Tibial nerve (tissue), 4 donors: ENCODE results near the gene RGS9.

Experiments
- CTCF ChIP-seq, 5 experiments: fragments of 200-600 bp in 3 of 5; fragments of 450-650 bp in 2 of 5; sonication (generic) in 3 of 5; IDR thresholded peaks; one replicate each; pipeline ENCODE4 v1.5.1; 2016 to 2019; ENCODE audit warnings: antibody characterized with exemption in 5 of 5, mild to moderate bottlenecking in 3 of 5, moderate library complexity in 2 of 5
- EP300 ChIP-seq, 2 donors: sonication (generic); formaldehyde crosslinking; IDR thresholded peaks; one replicate each; pipeline ENCODE4 v1.6.1; 2017; ENCODE audit warnings: antibody characterized with exemption in 2 of 2, mild to moderate bottlenecking in 1 of 2
- POLR2A ChIP-seq, 2 donors: fragments of 450-650 bp; IDR thresholded peaks; one replicate each; pipeline ENCODE4 v1.6.1; 2017; ENCODE audit warnings: antibody characterized with exemption in 2 of 2, mild to moderate bottlenecking in 2 of 2, moderate library complexity in 2 of 2

- no peak for TF ChIP-seq CTCF (IDR thresholded peaks at IDR 0.05)
- no peak for TF ChIP-seq EP300 (IDR thresholded peaks at IDR 0.05)
- TF ChIP-seq POLR2A (IDR thresholded peaks at IDR 0.05): no peak
Measured at GRCh38 chr17:65177901-65178300, 40.7 kb downstream of the RGS9 start.
